Choroid plexus epithelial cell (primary cell): ENCODE data around the gene CARD11.

Experiments used
- DNase-seq: peaks from one replicate; pipeline ENCODE4 v3.0.0-alpha.2; 2010; ENCODE audit warnings: low read depth
- H3K4me3 ChIP-seq: 2 replicates; pipeline ENCODE4 v1.5.1; 2011; ENCODE audit warnings: low read depth, mild to moderate bottlenecking, control low read depth, low read length, moderate library complexity
- TF ChIP-seq, protein P1 (sequence below): conservative IDR thresholded peaks from 2 replicates; pipeline ENCODE4 v1.5.1; 2011; ENCODE audit warnings: low read depth, mild to moderate bottlenecking, control low read depth, inconsistent platforms, low read length, moderate library complexity

CARD11 gene

DNA sequence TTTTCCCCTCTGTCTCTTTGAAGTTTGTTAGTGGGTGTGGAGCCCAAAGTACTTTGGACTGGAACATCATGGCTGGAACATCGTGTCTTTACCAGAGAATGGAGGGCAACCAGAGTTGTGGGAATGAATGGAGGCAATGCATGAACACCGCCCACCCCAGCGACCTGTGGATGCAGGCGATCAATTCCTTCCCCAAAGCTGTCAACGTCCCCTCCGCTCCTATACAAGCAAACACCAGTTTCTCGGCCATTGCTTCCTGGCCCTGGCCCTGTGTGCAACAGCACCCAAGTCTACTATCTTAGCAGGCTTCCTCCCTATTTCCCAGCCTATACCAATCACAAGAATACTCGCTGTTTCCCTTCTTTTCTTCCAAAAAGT, 62.6 kb downstream of the CARD11 start:
- TF ChIP-seq, protein P1, sequence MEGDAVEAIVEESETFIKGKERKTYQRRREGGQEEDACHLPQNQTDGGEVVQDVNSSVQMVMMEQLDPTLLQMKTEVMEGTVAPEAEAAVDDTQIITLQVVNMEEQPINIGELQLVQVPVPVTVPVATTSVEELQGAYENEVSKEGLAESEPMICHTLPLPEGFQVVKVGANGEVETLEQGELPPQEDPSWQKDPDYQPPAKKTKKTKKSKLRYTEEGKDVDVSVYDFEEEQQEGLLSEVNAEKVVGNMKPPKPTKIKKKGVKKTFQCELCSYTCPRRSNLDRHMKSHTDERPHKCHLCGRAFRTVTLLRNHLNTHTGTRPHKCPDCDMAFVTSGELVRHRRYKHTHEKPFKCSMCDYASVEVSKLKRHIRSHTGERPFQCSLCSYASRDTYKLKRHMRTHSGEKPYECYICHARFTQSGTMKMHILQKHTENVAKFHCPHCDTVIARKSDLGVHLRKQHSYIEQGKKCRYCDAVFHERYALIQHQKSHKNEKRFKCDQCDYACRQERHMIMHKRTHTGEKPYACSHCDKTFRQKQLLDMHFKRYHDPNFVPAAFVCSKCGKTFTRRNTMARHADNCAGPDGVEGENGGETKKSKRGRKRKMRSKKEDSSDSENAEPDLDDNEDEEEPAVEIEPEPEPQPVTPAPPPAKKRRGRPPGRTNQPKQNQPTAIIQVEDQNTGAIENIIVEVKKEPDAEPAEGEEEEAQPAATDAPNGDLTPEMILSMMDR = no peak
- no peak overlapping the region for H3K4me3 ChIP-seq
- DNase-seq = no peak

DNA sequence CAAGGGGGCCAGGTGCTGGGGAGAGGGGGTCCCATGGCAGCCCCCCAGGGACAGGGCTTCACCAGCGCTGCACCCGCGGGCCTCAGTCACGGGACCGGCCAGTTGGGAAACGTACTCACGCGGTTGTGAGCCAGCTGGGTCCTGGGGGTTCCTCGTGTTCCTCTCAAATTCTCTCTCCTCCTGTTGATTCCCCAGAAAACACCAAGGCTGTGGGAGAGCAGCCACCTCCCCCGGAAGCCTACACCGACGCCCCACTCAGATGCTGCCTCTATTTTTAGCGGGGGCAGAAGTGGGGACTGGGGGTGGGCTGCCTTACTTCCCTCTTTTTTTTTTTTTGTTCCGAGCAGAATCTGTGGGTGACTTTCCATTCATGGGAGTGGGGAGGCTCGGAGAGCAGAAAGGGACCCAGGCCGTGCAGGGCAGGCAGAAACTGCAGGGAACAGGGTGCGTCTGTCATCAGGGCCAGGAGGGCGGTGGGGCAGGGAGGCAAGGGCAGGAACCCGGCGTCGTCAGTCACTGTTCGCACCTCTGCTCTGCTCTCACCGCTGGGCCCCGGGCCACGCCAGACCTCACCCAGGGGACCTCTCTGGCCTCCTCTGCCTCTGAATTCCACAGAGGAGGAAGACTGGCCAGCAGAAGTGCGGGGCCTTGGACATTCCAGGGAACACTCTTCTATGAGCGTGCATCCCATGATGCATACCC, 63.1 kb downstream of the CARD11 start:
- no peak for DNase-seq
- TF ChIP-seq, protein P1 = no peak
- H3K4me3 ChIP-seq = no peak overlapping the region

DNA sequence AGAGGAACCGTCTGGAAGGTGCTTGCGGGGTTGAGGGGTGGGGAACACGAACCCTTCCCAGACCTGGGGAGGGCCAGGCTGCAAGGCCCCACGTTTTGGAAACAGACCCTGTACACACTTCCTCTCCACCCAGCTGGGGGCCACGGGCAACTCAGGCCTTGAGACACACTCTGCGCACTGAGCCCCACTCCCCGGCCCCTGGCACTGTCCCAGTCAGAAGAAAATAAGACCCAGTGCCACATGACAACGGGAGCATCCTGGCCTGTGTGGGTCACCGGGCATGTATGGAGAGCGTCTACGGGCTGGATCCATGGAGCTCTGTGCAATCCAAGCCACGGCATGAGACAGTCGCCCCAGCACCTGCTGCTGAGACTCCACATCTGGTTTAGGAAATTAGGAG, 63.7 kb downstream of the CARD11 start:
- DNase-seq = no peak
- H3K4me3 ChIP-seq = no peak overlapping the region
- TF ChIP-seq, protein P1 = no peak

DNA sequence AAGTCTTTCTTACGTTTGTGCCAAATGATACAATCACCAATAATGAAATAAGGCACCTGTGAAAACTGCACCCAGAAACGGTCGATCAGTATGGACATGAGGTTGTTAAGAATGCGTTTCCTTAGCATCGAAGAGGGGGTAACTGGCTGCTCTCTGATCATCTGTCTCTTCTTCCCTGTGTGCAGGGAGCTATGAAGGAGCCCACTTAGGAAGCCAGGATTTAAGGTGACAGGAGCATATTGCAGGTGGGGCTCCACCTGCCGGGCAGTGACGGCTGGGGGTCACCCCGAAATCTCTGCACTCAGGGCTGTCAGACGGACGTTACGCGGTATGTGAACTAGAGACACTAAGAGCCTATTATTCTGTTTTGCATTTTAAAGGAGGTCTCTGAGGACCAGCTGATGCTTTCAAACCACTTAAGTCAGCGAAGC, 64.5 kb downstream of the CARD11 start:
- no peak overlapping the region for H3K4me3 ChIP-seq
- TF ChIP-seq, protein P1 = no peak
- no peak for DNase-seq

DNA sequence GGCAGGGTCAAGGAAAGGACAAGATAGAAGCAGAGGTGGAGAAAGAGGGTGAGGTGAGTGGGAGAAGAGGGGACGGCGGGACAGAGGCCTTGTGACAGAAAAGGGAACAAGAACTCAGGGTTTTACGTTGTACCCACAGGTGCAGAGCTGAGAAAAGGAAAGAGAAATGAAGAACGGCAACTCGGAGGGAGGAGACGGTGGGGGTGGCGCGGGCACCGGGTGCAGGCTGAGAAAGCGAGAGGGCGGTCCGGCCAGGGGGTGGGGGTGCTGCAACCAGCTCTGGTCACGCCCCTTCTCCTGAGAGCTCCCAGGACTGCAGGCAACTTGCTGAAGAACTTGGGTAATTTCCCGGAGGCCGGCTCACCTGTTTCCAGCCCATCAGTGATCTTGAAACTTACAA, 65.3 kb downstream of the CARD11 start:
- peak; percentile 12 for DNase-seq
- no peak overlapping the region for H3K4me3 ChIP-seq
- TF ChIP-seq, protein P1 = no peak

DNA sequence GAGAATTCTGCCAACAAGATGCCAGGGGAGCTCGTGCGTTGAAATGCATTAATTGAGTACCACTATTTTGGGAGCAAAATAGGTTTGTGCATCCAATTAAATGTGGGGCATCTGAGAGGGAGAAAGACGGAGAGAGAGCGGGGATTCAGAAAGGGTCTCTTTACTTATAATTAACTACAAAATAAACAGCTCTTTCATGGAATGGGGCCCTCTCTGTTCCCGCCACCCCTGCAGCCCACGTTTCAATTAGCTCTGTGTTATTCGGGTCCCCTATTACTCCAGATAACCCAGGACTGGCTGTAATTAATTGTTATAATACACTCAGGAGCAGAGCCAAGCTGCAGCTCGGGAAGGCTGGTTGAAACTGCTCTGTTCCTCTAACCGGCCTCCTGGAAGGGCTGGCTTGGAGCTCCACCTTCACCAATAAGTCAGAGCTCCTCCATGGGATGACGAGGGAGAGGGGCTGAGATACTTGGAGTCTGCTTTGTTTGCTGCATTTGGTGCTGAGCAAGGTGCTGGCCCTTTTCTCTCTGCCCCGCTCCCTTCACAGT, 67.8 kb downstream of the CARD11 start:
- H3K4me3 ChIP-seq = no peak overlapping the region
- DNase-seq = no peak
- TF ChIP-seq, protein P1 = no peak
